ENCODE results near the gene MGST2. TPM values are rescaled to one million over a fixed set of nuclear protein-coding genes. Genes with fewer than 3 reads are reported as not detected.
"Not testable (repeated sequence)": the region's sequence is repeated elsewhere in the genome, so short reads cannot be mapped to it uniquely, and the experiment has no call there.

MGST2 gene
- total RNA-seq, 1 donor from 2014 or later, result 66.3 TPM

- H3K4me3 ChIP-seq (ENCODE audit: low read depth, low read length); DNase-seq (ENCODE audit: low read depth): not testable (repeated sequence)
- peak; percentile 31 for TF ChIP-seq CTCF (conservative IDR thresholded peaks at IDR 0.05; ENCODE audit: low read depth, low read length)
These were observed 32.7 kb downstream of the MGST2 start for GRCh38 chr4:139698167-139698925.

GRCh38 chr4:139700568-139700967, 34.9 kb downstream of the MGST2 start:
- TF ChIP-seq CTCF (conservative IDR thresholded peaks at IDR 0.05; ENCODE audit: low read depth, low read length), result no peak
- H3K4me3 ChIP-seq (ENCODE audit: low read depth, low read length), result no peak overlapping the region

GRCh38 chr4:139704915-139705485, 39.4 kb downstream of the MGST2 start:
- no peak for DNase-seq (ENCODE audit: low read depth)
- peak; percentile 47 for TF ChIP-seq CTCF (conservative IDR thresholded peaks at IDR 0.05; ENCODE audit: low read depth, low read length)
- H3K4me3 ChIP-seq (ENCODE audit: low read depth, low read length), result no peak overlapping the region

More at GRCh38 chr4:139700568-139700967, 34.9 kb downstream of the MGST2 start:
- DNase-seq (ENCODE audit: low read depth), result no peak

- no peak overlapping the region for H3K4me3 ChIP-seq (ENCODE audit: low read depth, low read length)
- no peak for DNase-seq (ENCODE audit: low read depth)
- no peak for TF ChIP-seq CTCF (conservative IDR thresholded peaks at IDR 0.05; ENCODE audit: low read depth, low read length)
These were observed 44.0 kb downstream of the MGST2 start for GRCh38 chr4:139709660-139710059.

GRCh38 chr4:139710073-139710472, 44.5 kb downstream of the MGST2 start:
- H3K4me3 ChIP-seq (ENCODE audit: low read depth, low read length), result no peak overlapping the region
- TF ChIP-seq CTCF (conservative IDR thresholded peaks at IDR 0.05; ENCODE audit: low read depth, low read length), result no peak
- no peak for DNase-seq (ENCODE audit: low read depth)

GRCh38 chr4:139711461-139711860, 45.8 kb downstream of the MGST2 start:
- DNase-seq (ENCODE audit: low read depth), result no peak
- no peak for TF ChIP-seq CTCF (conservative IDR thresholded peaks at IDR 0.05; ENCODE audit: low read depth, low read length)
- no peak overlapping the region for H3K4me3 ChIP-seq (ENCODE audit: low read depth, low read length)

GRCh38 chr4:139712882-139713281, 47.3 kb downstream of the MGST2 start:
- no peak for DNase-seq (ENCODE audit: low read depth)
- TF ChIP-seq CTCF (conservative IDR thresholded peaks at IDR 0.05; ENCODE audit: low read depth, low read length), result no peak
- no peak overlapping the region for H3K4me3 ChIP-seq (ENCODE audit: low read depth, low read length)

Data from epithelial cell of proximal tubule (primary cell).